Measurements from ENCODE around the gene DRG2.

Gene DRG2

GRCh38 chr17:18109935-18110485 lies 22.3 kb downstream of the DRG2 start:
- in situ Hi-C loops (cut with MboI; ENCODE audit: low pct_unique_long_range_greater_than_20kb, low sequenced_read_pairs, unreplicated experiment), result no loop called here
- no peak for TF ChIP-seq CTCF (IDR thresholded peaks at IDR 0.05; ENCODE audit: extremely low read depth, insufficient read depth, missing control alignments)
- no peak for DNase-seq (ENCODE audit: low spot score)

- no peak for TF ChIP-seq CTCF (IDR thresholded peaks at IDR 0.05; ENCODE audit: extremely low read depth, insufficient read depth, missing control alignments)
- in situ Hi-C loops (cut with MboI; ENCODE audit: low pct_unique_long_range_greater_than_20kb, low sequenced_read_pairs, unreplicated experiment), result no loop called here
Observed at GRCh38 chr17:18110636-18111145, 22.9 kb downstream of the DRG2 start.

GRCh38 chr17:18111330-18111971 lies 23.7 kb downstream of the DRG2 start:
- in situ Hi-C loops (cut with MboI; ENCODE audit: low pct_unique_long_range_greater_than_20kb, low sequenced_read_pairs, unreplicated experiment), result no loop called here
- no peak for TF ChIP-seq CTCF (IDR thresholded peaks at IDR 0.05; ENCODE audit: extremely low read depth, insufficient read depth, missing control alignments)
- no peak for DNase-seq (ENCODE audit: low spot score)

More at GRCh38 chr17:18110636-18111145, 22.9 kb downstream of the DRG2 start:
- DNase-seq (ENCODE audit: low spot score), result no peak

GRCh38 chr17:18115517-18115916 lies 27.8 kb downstream of the DRG2 start:
- DNase-seq (ENCODE audit: low spot score), result no peak
- in situ Hi-C loops (cut with MboI; ENCODE audit: low pct_unique_long_range_greater_than_20kb, low sequenced_read_pairs, unreplicated experiment), result no loop called here
- TF ChIP-seq CTCF (IDR thresholded peaks at IDR 0.05; ENCODE audit: extremely low read depth, insufficient read depth, missing control alignments), result no peak

GRCh38 chr17:18116078-18116477 lies 28.3 kb downstream of the DRG2 start:
- in situ Hi-C loops (cut with MboI; ENCODE audit: low pct_unique_long_range_greater_than_20kb, low sequenced_read_pairs, unreplicated experiment), result no loop called here
- no peak for TF ChIP-seq CTCF (IDR thresholded peaks at IDR 0.05; ENCODE audit: extremely low read depth, insufficient read depth, missing control alignments)
- DNase-seq (ENCODE audit: low spot score), result no peak

- no peak for DNase-seq (ENCODE audit: low spot score)
- in situ Hi-C loops (cut with MboI; ENCODE audit: low pct_unique_long_range_greater_than_20kb, low sequenced_read_pairs, unreplicated experiment), result no loop called here
- no peak for TF ChIP-seq CTCF (IDR thresholded peaks at IDR 0.05; ENCODE audit: extremely low read depth, insufficient read depth, missing control alignments)
Observed at GRCh38 chr17:18117533-18117932, 29.8 kb downstream of the DRG2 start.

All from GM13977 (cell line).